Prostate gland (tissue), 2 donors: ENCODE measurements around the gene FMNL1.

Experiments used
- POLR2A ChIP-seq: fragments of 450-650 bp; IDR thresholded peaks from one replicate; pipeline ENCODE4 v1.6.1; 2016; ENCODE audit warnings: antibody characterized with exemption, mild to moderate bottlenecking
- POLR2AphosphoS5 ChIP-seq: sonication (generic); formaldehyde crosslinking; IDR thresholded peaks from one replicate; pipeline ENCODE4 v1.6.1; 2017; ENCODE audit warnings: antibody characterized with exemption
- TF ChIP-seq, protein P1 (sequence below), 4 experiments: fragments of 200-600 bp in 2 of 4; fragments of 450-650 bp in 2 of 4; sonication (generic) in 2 of 4; IDR thresholded peaks; 1 replicate in 3 of 4; 2 replicates in 1 of 4; pipeline ENCODE4 v1.5.1; 2016 to 2019; ENCODE audit warnings: antibody characterized with exemption in 4 of 4, mild to moderate bottlenecking in 2 of 4, moderate library complexity in 2 of 4

DNA sequence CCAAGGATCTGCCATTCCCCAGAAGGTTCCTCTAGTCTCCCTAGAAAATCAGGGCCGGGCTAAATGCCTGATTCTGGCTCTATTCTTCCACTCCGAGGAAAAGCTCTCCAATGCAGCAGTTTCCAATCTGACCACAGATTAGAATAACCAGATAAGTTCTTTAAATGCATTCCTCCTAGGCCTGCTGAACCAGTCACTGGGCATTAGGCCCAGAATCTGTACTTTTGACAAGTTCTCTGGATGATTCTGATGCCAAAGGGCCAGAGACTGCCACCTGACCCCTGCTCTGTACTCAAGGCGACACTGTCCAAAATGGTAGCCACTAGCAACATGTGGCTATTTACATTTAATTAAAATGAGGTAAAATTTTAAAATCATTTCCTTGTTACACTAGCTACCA is 72.8 kb downstream of the FMNL1 start:
- TF ChIP-seq, protein P1, sequence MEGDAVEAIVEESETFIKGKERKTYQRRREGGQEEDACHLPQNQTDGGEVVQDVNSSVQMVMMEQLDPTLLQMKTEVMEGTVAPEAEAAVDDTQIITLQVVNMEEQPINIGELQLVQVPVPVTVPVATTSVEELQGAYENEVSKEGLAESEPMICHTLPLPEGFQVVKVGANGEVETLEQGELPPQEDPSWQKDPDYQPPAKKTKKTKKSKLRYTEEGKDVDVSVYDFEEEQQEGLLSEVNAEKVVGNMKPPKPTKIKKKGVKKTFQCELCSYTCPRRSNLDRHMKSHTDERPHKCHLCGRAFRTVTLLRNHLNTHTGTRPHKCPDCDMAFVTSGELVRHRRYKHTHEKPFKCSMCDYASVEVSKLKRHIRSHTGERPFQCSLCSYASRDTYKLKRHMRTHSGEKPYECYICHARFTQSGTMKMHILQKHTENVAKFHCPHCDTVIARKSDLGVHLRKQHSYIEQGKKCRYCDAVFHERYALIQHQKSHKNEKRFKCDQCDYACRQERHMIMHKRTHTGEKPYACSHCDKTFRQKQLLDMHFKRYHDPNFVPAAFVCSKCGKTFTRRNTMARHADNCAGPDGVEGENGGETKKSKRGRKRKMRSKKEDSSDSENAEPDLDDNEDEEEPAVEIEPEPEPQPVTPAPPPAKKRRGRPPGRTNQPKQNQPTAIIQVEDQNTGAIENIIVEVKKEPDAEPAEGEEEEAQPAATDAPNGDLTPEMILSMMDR (IDR thresholded peaks at IDR 0.05): no peak
- TF ChIP-seq POLR2AphosphoS5 (peak; percentile 93), POLR2A (no peak)
